BJ (cell line): ENCODE results near the gene NEURL2. TPM values are rescaled to one million over a fixed set of nuclear protein-coding genes. Genes with fewer than 3 reads are reported as not detected.

Source experiments
- CTCF ChIA-PET: fragments of 350-600 bp; formaldehyde crosslinking; extraction: SDS; loops from one replicate; lab custom pipeline; 2021; ENCODE audit warnings: antibody characterized with exemption, inconsistent platforms; lab: Yijun Ruan, JAX
- POLR2A ChIA-PET: fragments of 300-600 bp; sonication (Branson Sonifier 250); formaldehyde crosslinking; extraction: SDS; loops from one replicate; lab custom pipeline; 2021; ENCODE audit warnings: antibody characterized with exemption; lab: Charles Lee
- DNase-seq: peaks from one replicate; pipeline ENCODE4 v3.0.0-alpha.2; 2011; ENCODE audit warnings: low read depth
- H3K27me3 ChIP-seq: 2 replicates; pipeline ENCODE4 v1.6.0; 2011; ENCODE audit warnings: low read length; ENCODE audit not compliant: control insufficient read depth, insufficient read depth
- H3K36me3 ChIP-seq: 2 replicates; pipeline ENCODE4 v1.5.1; 2011; ENCODE audit warnings: low read length; ENCODE audit not compliant: control insufficient read depth, insufficient read depth
- H3K4me3 ChIP-seq: 2 replicates; pipeline ENCODE4 v1.5.1; 2011; ENCODE audit warnings: low read depth, mild to moderate bottlenecking, control low read depth, low read length
- CTCF ChIP-seq: IDR thresholded peaks from 2 replicates; pipeline ENCODE4 v1.5.1; 2011; ENCODE audit warnings: low read depth, mild to moderate bottlenecking, control low read depth, inconsistent platforms, low read length, moderate library complexity; ENCODE audit not compliant: insufficient read depth
- polyA plus RNA-seq: library from polyadenylated mRNA; depleted of rRNA; stranded (reverse); fragments of >200 nt; gene quantifications from 2 replicates; pipeline ENCODE4 v1.2.3, GENCODE V29; 2011

Gene NEURL2
- polyA plus RNA-seq, 1 experiment, result 4.3 TPM

DNA sequence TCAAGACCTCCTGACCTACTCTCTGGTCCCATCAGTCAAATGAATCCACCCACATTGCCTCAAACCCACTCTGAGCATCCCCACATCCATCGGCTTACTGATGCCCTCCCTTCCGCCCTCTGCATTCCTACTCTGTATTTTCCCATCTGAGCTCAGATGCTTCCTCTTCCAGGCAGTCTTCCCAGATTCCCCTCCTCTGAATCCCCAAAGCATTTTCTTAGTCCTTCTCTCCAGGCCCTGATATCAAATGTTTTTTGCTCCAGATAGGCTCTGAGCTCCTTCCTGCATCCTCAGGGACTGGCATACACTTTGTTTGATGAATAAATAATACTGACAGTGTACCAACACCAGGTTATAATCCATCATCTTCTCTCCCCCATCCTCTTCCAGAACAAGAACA, 17.1 kb upstream of the NEURL2 start:
- Histone ChIP-seq H3K4me3 (no peak overlapping the region), H3K27me3 (no peaks in the 10 kb centered on the region), H3K36me3 (no peaks in the 10 kb centered on the region)
- DNase-seq, result no peak
- no peak for TF ChIP-seq CTCF
- ChIA-PET POLR2A (no interaction called here), CTCF (interaction anchor here (1.6 kb wide), 1 partner anchor 9 kb away, joined by 3 read pairs; no protein-coding TSS in a partner anchor)

GRCh38 chr20:45907219-45907948, 16.4 kb upstream of the NEURL2 start:
- Histone ChIP-seq H3K27me3 (no peaks in the 10 kb centered on the region), H3K36me3 (no peaks in the 10 kb centered on the region), H3K4me3 (no peak overlapping the region)
- CTCF ChIA-PET, result interaction anchor here (1.6 kb wide), 1 partner anchor 8 kb away, joined by 3 read pairs; no protein-coding TSS in a partner anchor
- POLR2A ChIA-PET, result no interaction called here
- no peak for TF ChIP-seq CTCF
- no peak for DNase-seq

GRCh38 chr20:45905505-45906079, 14.6 kb upstream of the NEURL2 start:
- no peak for TF ChIP-seq CTCF
- ChIA-PET POLR2A (interaction anchor here (0.6 kb wide), 1 partner anchor 15 kb away, joined by 3 read pairs; no protein-coding TSS in a partner anchor), CTCF (interaction anchor here (0.8 to 1.6 kb wide), 4 partner anchors 9 to 63 kb away, joined by 3 to 6 read pairs (median 4); partner anchors contain the start of genes CTSA and NEURL2)
- no peak overlapping the region for H3K4me3 ChIP-seq
- H3K36me3 ChIP-seq, result no peaks in the 10 kb centered on the region
- no peaks in the 10 kb centered on the region for H3K27me3 ChIP-seq
- no peak for DNase-seq

DNA sequence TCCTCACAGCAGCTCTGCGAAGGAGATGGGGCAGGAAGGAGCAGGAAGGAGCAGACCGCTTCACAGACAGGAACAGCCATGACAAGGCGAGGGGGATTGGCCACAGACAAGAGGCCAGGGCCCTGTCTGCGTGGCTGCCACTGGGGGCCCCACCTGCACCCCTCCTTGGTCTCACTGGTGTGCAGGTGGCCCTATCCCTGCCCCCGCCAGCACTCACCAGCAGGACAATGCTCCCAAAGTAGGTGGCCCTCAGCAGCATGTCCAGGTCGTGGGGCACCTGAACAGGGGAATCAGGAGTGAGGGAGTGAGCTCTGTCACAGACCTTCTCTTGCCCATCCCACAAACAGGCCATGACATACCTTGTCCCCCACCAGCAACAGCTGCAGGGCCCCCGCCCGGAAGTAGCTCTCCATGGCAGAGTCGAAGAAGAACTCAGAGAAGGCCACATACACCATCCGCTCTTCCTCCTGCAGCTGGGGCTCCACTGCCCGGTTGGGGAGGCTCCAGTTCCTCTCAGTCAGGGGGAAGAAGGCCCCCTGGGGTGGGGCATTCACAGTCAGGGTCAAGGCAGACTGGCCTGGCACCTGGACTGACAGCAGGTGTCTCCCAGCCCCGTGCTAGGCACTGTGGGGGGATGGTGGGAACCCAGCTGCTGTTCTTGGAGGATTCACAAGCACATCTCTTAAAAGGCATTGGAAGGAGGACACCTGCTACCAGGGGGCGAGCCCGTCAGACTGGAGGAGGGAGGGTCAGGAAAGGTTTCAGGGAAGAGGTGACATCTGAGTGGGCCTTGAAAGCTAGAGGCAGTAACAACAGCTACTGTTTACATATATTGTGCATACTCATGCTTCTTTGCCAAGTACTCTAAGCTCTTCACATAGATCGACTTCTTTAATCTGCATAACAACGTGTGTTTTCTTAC, 13.8 kb upstream of the NEURL2 start:
- CTCF ChIA-PET, result interaction anchor here (1.3 to 1.6 kb wide), 3 partner anchors 8 to 15 kb away, joined by 3 to 6 read pairs (median 6); partner anchors contain the start of genes CTSA and NEURL2
- POLR2A ChIA-PET, result interaction anchor here (0.6 kb wide), 1 partner anchor 15 kb away, joined by 3 read pairs; no protein-coding TSS in a partner anchor
- no peak for TF ChIP-seq CTCF
- no peaks in the 10 kb centered on the region for H3K36me3 ChIP-seq
- no peak for DNase-seq
- H3K4me3 ChIP-seq, result no peak overlapping the region
- no peaks in the 10 kb centered on the region for H3K27me3 ChIP-seq
